Measurements from ENCODE around the gene IGFL4.

IGFL4 gene

GRCh38 chr19:46040952-46041500 is at the start of gene IGFL4:
TSS of gene IGFL4 (minus strand) at chr19:46041002. CDS start at chr19:46040962, 40 bp downstream.
- no peak for DNase-seq (ENCODE audit: extremely low read depth, low read depth)

GRCh38 chr19:46090444-46090843 is 49.6 kb upstream of the IGFL4 start:
- TF ChIP-seq CTCF (IDR thresholded peaks at IDR 0.05; ENCODE audit: low read depth, low read length): no peak
- no peak for DNase-seq (ENCODE audit: extremely low read depth, low read depth)

More at GRCh38 chr19:46040952-46041500, at the start of gene IGFL4:
- no peak for TF ChIP-seq CTCF (IDR thresholded peaks at IDR 0.05; ENCODE audit: low read depth, low read length)

GRCh38 chr19:46089432-46089831 is 48.6 kb upstream of the IGFL4 start:
- TF ChIP-seq CTCF (IDR thresholded peaks at IDR 0.05; ENCODE audit: low read depth, low read length): no peak
- no peak for DNase-seq (ENCODE audit: extremely low read depth, low read depth)

DNA sequence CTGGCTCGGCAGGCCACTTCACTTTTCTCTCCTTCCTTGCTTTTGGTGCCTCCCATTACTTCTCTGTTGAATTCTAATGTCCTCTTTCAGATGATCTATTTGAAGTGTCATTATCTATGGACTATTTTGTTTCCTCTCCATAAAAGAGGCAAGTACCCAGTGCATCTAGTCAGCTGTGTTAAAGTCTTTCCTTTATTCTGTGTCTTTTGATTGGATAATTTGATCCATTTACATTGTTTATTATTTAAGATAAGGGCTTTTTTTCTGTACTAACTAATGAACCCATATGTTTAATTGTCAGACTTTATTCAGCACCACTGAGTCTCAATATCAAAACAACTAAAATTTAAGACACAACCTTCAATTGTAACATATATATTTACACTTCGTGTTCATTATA is 47.3 kb upstream of the IGFL4 start:
- TF ChIP-seq CTCF (IDR thresholded peaks at IDR 0.05; ENCODE audit: low read depth, low read length): no peak
- no peak for DNase-seq (ENCODE audit: extremely low read depth, low read depth)

- DNase-seq (ENCODE audit: extremely low read depth, low read depth): no peak
- TF ChIP-seq CTCF (IDR thresholded peaks at IDR 0.05; ENCODE audit: low read depth, low read length): no peak
Measured at GRCh38 chr19:46085888-46086287, 45.1 kb upstream of the IGFL4 start.

DNA sequence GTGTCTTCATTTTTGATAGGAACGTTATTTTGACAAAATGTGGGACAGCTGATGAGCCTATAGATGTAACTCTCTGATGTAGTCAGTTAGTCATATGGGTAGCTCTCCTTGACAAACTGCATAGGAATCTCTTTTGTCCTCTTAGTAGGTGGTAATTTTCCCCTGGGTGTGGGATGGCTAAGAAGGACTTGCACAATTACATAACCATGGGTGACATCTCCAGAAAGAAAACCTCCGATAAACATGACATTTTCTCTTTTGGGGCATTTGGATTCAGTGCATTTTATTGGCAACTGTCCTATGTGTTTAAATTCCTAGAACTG is 41.9 kb upstream of the IGFL4 start:
- DNase-seq (ENCODE audit: extremely low read depth, low read depth): no peak
- TF ChIP-seq CTCF (IDR thresholded peaks at IDR 0.05; ENCODE audit: low read depth, low read length): no peak

- peak; percentile 63 for TF ChIP-seq CTCF (IDR thresholded peaks at IDR 0.05; ENCODE audit: low read depth, low read length)
- DNase-seq (ENCODE audit: extremely low read depth, low read depth): no peak
Measured at GRCh38 chr19:46081928-46082727, 41.3 kb upstream of the IGFL4 start.

All from AG09319 (cell line).